Measurements from ENCODE around the gene TSC22D4. TPM values are rescaled to one million over a fixed set of nuclear protein-coding genes. Genes with fewer than 3 reads are reported as not detected.
A peak's percentile ranks its signal among the peaks of the same experiment; 100 is the strongest.

Gene TSC22D4
- total and polyA plus RNA-seq, 2 donors (not counting 3 experiments of a cell fraction or from before 2014, with no cell fraction given) = 40.1 to 84.4 TPM

DNA sequence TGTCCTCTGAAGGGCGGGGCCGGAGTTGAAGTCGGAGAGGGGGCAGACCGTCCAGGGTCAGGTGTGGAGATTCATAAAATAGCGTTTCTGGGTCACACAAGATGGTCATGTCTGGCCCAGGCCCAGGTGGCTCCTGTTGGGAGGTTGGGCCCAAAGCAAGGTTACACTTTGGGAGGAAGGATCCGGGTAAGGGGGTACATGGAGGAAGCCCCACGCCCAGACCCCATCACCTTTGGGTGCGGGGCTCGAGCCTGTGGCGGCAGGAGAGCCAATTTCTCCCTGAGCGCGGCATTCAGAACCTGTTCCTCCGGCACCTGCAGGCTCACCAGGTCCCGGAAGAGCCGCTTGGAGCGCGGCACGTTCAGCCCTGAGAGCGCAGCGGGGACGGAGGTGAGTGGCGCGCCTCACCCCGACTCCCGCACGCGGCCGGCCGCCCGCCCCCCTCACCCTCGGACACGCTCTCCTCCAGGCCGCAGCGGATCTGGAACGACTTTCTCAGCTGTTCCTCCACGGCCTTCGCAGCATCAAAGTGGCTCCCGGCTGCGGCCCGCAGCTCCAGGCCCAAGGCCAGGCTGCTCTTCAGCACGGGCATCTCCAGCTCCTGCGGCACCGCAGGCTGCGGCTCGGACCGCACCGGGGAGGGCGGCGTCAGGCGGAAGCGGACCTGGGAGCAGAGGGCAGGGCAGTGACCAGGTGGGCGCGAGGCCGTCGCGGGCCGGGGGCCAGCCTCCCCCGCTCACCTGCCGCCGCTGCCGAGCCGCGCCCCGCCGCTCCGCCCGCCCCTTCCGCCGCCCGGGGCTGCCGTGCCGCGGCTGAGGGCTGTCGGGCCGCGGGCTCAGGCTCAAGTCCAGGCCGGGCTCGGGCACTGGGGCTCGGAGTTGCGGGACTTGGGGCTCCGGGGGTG, 43.4 kb downstream of the TSC22D4 start:
- H4K20me1 ChIP-seq (replicated peaks; ENCODE audit: control insufficient read depth, extremely low read depth, insufficient read depth, low read length) = no peaks in the 10 kb centered on the region
- peak; percentile 66 for TF ChIP-seq POLR2A (IDR thresholded peaks at IDR 0.05; ENCODE audit: low read depth, low read length)
- no peak for TF ChIP-seq JUN (IDR thresholded peaks at IDR 0.05; ENCODE audit: borderline replicate concordance, insufficient read depth, insufficient read length, low read depth)
- TF ChIP-seq POLR2AphosphoS5 (IDR thresholded peaks at IDR 0.05; ENCODE audit: insufficient read depth, low read depth, low read length) = peak; percentile 54
- H3K4me1 ChIP-seq (ENCODE audit: control insufficient read depth, extremely low read depth, insufficient read depth, low read length) = peaks cover 31% of the 10 kb centered on the region
- dilution Hi-C loops (cut with MboI; ENCODE audit: extremely low pct_ligation_motif_present, low sequenced_read_pairs) (no loop called here), intact Hi-C loops (cut with micrococcal nuclease) (loop anchor here (1.0 to 2.0 kb wide), 3 partner anchors 7 to 15 kb away; partner anchors contain the start of gene ZCWPW1)
- peak overlapping the region; percentile 91 for H3K27ac ChIP-seq (ENCODE audit: insufficient read depth, low read depth, low read length)
- H3K27me3 ChIP-seq (ENCODE audit: control insufficient read depth in 2 of 2, insufficient read depth in 2 of 2, low read length in 2 of 2) = no peaks in the 10 kb centered on the region
- no peaks in the 10 kb centered on the region for H3K9me3 ChIP-seq (replicated peaks; ENCODE audit: control insufficient read depth, insufficient read depth, low read length)
- peak overlapping the region; percentile 27 for H3K4me2 ChIP-seq (ENCODE audit: insufficient read depth, low read length)
- peaks cover 5 to 20% of the 10 kb centered on the region in 2 experiments for H3K36me3 ChIP-seq (ENCODE audit: control insufficient read depth in 2 of 2, extremely low read depth in 1 of 2, insufficient read depth in 2 of 2, low read length in 2 of 2)
- H3K79me2 ChIP-seq (ENCODE audit: control insufficient read depth, insufficient read depth, low read length) = peaks cover 41% of the 10 kb centered on the region
- no peaks in the 10 kb centered on the region for H3K9me1 ChIP-seq (replicated peaks; ENCODE audit: control insufficient read depth, extremely low read depth, insufficient read depth, low read length)
- POLR2A ChIA-PET = interaction anchor here (1.0 to 1.7 kb wide), 2 partner anchors 9 to 19 kb away, joined by 4 to 9 read pairs; no protein-coding TSS in a partner anchor
- FAIRE-seq (no peak), DNase-seq (ENCODE audit: low read depth, low spot score) (peak; percentile 33)
- H3K9ac ChIP-seq (replicated peaks; ENCODE audit: extremely low read depth, insufficient read depth, low read length) = peak overlapping the region; percentile 93
- peak overlapping the region; percentile 51 to 81 (median 54) for H3K4me3 ChIP-seq (replicated peaks in 1 of 3; ENCODE audit: insufficient read depth in 1 of 3, low read depth in 1 of 3, low read length in 3 of 3)
- no peak overlapping the region for H2AFZ ChIP-seq (ENCODE audit: low read depth, low read length)
- no TSS peak for BruUV-seq (replicated peaks)
- CTCF ChIA-PET = interaction anchor here (1.0 to 1.7 kb wide), 4 partner anchors 9 to 20 kb away, joined by 3 to 9 read pairs (median 5); no protein-coding TSS in a partner anchor

DNA sequence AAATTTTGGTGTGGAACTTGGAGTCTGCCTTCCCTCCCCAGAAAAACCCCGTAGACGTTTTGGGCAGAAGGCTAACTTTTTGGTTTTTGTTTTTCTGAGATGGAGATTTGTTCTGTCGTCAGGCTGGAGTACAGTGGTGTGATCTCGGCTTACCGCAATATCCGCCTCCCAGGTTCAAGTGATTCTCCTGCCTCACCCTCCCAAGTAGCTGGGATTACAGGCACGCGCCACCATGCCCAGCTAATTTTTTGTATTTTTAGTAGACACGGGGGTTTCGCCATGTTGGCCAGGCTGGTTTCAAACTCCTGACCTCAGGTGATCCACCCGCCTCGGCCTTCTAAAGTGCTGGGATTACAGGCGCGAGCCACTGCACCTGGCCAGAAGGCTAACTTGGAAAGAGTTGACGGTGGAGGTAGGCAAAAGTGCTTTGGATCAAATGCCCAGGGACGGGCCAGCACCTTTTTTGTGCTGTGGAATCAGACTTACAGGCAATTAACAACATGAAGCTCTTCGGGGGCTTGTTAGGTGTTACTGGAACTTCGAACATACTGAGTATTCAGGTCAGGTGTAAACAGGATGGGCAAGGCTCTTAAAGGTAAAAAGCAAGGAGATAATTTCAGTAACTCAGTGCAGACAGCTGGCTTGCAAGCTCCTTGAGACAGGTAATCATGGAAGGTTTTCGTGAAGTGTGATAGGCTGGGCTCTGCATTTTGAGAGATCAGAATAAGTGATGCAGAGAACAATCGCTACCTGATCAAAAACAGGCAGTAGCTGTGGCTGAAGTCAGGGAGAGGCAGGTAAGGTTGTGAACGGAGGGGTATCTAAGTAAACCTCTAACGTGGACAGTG, 44.5 kb downstream of the TSC22D4 start:
- DNase-seq (ENCODE audit: low read depth, low spot score) (no peak), FAIRE-seq (no peak)
- POLR2A ChIA-PET = interaction anchor here (1.4 kb wide), 1 partner anchor 10 kb away, joined by 3 read pairs; no protein-coding TSS in a partner anchor
- Histone ChIP-seq H3K4me2 (ENCODE audit: insufficient read depth, low read length) (peak overlapping the region; percentile 27), H3K79me2 (ENCODE audit: control insufficient read depth, insufficient read depth, low read length) (peaks cover 49% of the 10 kb centered on the region), H3K4me3 (replicated peaks in 1 of 3; ENCODE audit: insufficient read depth in 1 of 3, low read depth in 1 of 3, low read length in 3 of 3) (peak overlapping the region in 2 of 3 experiments; percentile 54 to 81), H3K27ac (ENCODE audit: insufficient read depth, low read depth, low read length) (no peak overlapping the region), H2AFZ (ENCODE audit: low read depth, low read length) (no peak overlapping the region), H3K9me1 (replicated peaks; ENCODE audit: control insufficient read depth, extremely low read depth, insufficient read depth, low read length) (no peaks in the 10 kb centered on the region), H3K4me1 (ENCODE audit: control insufficient read depth, extremely low read depth, insufficient read depth, low read length) (peaks cover 30% of the 10 kb centered on the region), H3K9ac (replicated peaks; ENCODE audit: extremely low read depth, insufficient read depth, low read length) (peak overlapping the region; percentile 93), H3K27me3 (ENCODE audit: control insufficient read depth in 2 of 2, insufficient read depth in 2 of 2, low read length in 2 of 2) (no peaks in the 10 kb centered on the region), H3K36me3 (ENCODE audit: control insufficient read depth in 2 of 2, extremely low read depth in 1 of 2, insufficient read depth in 2 of 2, low read length in 2 of 2) (peaks cover 5 to 20% of the 10 kb centered on the region in 2 experiments), H4K20me1 (replicated peaks; ENCODE audit: control insufficient read depth, extremely low read depth, insufficient read depth, low read length) (no peaks in the 10 kb centered on the region), H3K9me3 (replicated peaks; ENCODE audit: control insufficient read depth, insufficient read depth, low read length) (no peaks in the 10 kb centered on the region)
- dilution Hi-C loops (cut with MboI; ENCODE audit: extremely low pct_ligation_motif_present, low sequenced_read_pairs) (no loop called here), intact Hi-C loops (cut with micrococcal nuclease) (no loop called here)
- TF ChIP-seq EZH2 (IDR thresholded peaks at IDR 0.05; ENCODE audit: borderline replicate concordance, low read depth, low read length, severe bottlenecking) (no peak), POLR2A (IDR thresholded peaks at IDR 0.05; ENCODE audit: low read depth, low read length) (no peak), GATA2 (IDR thresholded peaks at IDR 0.05; ENCODE audit: insufficient read depth, insufficient read length, low read depth, low read length) (no peak), FOS (IDR thresholded peaks at IDR 0.05; ENCODE audit: borderline replicate concordance, insufficient read depth, low read length) (no peak), POLR2AphosphoS5 (IDR thresholded peaks at IDR 0.05; ENCODE audit: insufficient read depth, low read depth, low read length) (no peak), JUN (IDR thresholded peaks at IDR 0.05; ENCODE audit: borderline replicate concordance, insufficient read depth, insufficient read length, low read depth) (no peak), MYC (IDR thresholded peaks at IDR 0.05; ENCODE audit: low read depth, low read length) (no peak)
- TF ChIP-seq, protein P1, sequence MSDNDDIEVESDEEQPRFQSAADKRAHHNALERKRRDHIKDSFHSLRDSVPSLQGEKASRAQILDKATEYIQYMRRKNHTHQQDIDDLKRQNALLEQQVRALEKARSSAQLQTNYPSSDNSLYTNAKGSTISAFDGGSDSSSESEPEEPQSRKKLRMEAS (IDR thresholded peaks at IDR 0.05; ENCODE audit: insufficient read depth, insufficient read length) = no peak
- TF ChIP-seq, protein P2, sequence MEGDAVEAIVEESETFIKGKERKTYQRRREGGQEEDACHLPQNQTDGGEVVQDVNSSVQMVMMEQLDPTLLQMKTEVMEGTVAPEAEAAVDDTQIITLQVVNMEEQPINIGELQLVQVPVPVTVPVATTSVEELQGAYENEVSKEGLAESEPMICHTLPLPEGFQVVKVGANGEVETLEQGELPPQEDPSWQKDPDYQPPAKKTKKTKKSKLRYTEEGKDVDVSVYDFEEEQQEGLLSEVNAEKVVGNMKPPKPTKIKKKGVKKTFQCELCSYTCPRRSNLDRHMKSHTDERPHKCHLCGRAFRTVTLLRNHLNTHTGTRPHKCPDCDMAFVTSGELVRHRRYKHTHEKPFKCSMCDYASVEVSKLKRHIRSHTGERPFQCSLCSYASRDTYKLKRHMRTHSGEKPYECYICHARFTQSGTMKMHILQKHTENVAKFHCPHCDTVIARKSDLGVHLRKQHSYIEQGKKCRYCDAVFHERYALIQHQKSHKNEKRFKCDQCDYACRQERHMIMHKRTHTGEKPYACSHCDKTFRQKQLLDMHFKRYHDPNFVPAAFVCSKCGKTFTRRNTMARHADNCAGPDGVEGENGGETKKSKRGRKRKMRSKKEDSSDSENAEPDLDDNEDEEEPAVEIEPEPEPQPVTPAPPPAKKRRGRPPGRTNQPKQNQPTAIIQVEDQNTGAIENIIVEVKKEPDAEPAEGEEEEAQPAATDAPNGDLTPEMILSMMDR (IDR thresholded peaks at IDR 0.05; ENCODE audit: extremely low read depth in 1 of 2, insufficient read depth in 1 of 2, low read depth in 1 of 2, low read length in 2 of 2) = no peak
- CTCF ChIA-PET = interaction anchor here (1.0 to 1.4 kb wide), 2 partner anchors 16 to 21 kb away, joined by 4 to 6 read pairs; no protein-coding TSS in a partner anchor
- TSS peak; percentile 35 for BruUV-seq (replicated peaks)
